ENCODE measurements around the gene MTMR11.

- TF ChIP-seq, protein P1, sequence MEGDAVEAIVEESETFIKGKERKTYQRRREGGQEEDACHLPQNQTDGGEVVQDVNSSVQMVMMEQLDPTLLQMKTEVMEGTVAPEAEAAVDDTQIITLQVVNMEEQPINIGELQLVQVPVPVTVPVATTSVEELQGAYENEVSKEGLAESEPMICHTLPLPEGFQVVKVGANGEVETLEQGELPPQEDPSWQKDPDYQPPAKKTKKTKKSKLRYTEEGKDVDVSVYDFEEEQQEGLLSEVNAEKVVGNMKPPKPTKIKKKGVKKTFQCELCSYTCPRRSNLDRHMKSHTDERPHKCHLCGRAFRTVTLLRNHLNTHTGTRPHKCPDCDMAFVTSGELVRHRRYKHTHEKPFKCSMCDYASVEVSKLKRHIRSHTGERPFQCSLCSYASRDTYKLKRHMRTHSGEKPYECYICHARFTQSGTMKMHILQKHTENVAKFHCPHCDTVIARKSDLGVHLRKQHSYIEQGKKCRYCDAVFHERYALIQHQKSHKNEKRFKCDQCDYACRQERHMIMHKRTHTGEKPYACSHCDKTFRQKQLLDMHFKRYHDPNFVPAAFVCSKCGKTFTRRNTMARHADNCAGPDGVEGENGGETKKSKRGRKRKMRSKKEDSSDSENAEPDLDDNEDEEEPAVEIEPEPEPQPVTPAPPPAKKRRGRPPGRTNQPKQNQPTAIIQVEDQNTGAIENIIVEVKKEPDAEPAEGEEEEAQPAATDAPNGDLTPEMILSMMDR (conservative IDR thresholded peaks at IDR 0.05; ENCODE audit: low read depth in 2 of 2) = no peak
- TF ChIP-seq EZH2 (IDR thresholded peaks at IDR 0.05; ENCODE audit: low read depth, unreplicated experiment) (no peak), CREB1 (CRISPR knock-in tag; IDR thresholded peaks at IDR 0.05; ENCODE audit: low read depth) (no peak)
These were observed 470 bp upstream of the MTMR11 start for GRCh38 chr1:149936992-149937705.

Measured in GM23338 (cell line).